Ovary (tissue), 9 donors: ENCODE data around the gene CELF2. TPM values are rescaled to one million over a fixed set of nuclear protein-coding genes. Genes with fewer than 3 reads are reported as not detected.
A peak's percentile ranks its signal among the peaks of the same experiment; 100 is the strongest.

Source experiments
- DNase-seq, 5 donors: peaks; one replicate each; pipeline ENCODE4 v3.0.0-alpha.2; 2019 to 2020
- H3K27ac ChIP-seq, 2 donors: fragments of 200-600 bp; one replicate each; pipeline versions ENCODE4 v1.5.1 to v1.8.0; 2019 to 2022
- H3K27me3 ChIP-seq: fragments of 200-600 bp; one replicate; pipeline ENCODE4 v1.8.0; 2022
- H3K36me3 ChIP-seq: fragments of 200-600 bp; sonication (generic); one replicate; pipeline ENCODE4 v1.5.1; 2019
- H3K4me1 ChIP-seq: one replicate; pipeline ENCODE4 v1.8.1; 2013; ENCODE audit warnings: mild to moderate bottlenecking, moderate library complexity; ENCODE audit not compliant: insufficient read depth
- H3K4me3 ChIP-seq: fragments of 200-600 bp; sonication (generic); one replicate; pipeline ENCODE4 v1.5.1; 2017
- H3K9me3 ChIP-seq, 2 donors: fragments of 200-600 bp in 1 of 2; sonication (generic) in 1 of 2; one replicate each; pipeline versions ENCODE4 v1.5.1 to v1.8.1; 2013 to 2019; ENCODE audit warnings: mild to moderate bottlenecking in 1 of 2, moderate library complexity in 1 of 2
- CTCF ChIP-seq, 3 donors: fragments of 450-650 bp in 2 of 3; fragments of 200-600 bp in 1 of 3; IDR thresholded peaks; one replicate each; pipeline versions ENCODE4 v1.5.1 to v1.8.0; 2016 to 2022; ENCODE audit warnings: antibody characterized with exemption in 3 of 3, mild to moderate bottlenecking in 1 of 3
- EP300 ChIP-seq: sonication (generic); formaldehyde crosslinking; IDR thresholded peaks from one replicate; pipeline ENCODE4 v1.6.1; 2017; ENCODE audit warnings: antibody characterized with exemption
- POLR2A ChIP-seq: fragments of 450-650 bp; IDR thresholded peaks from one replicate; pipeline ENCODE4 v1.6.1; 2017; ENCODE audit warnings: antibody characterized with exemption, mild to moderate bottlenecking, moderate library complexity
- WGBS, 3 donors: extraction: QIAGEN DNeasy Blood & Tissue Kit in 1 of 3; methylation state at CpG; one replicate each; pipeline versions ENCODE4 v1.1.5 to v1.1.7; 2013 to 2017; 5-methylcytosine and 5-hydroxymethylcytosine counted together
- intact Hi-C, 4 donors: fragments of 100-400 bp; cut with DNase I; formaldehyde crosslinking; loops; one replicate each; pipeline versions ENCODE4 v1.11.0 to v1.15.1; 2022 to 2023
- polyA plus RNA-seq, 2 donors: library from polyadenylated mRNA; stranded (reverse); fragments of 200-250 nt in 1 of 2; fragments of 350-450 nt in 1 of 2; fragmentation: Illumina TruSeq in 1 of 2; extraction: RNeasy Lipid Tissue Mini Kit (QIAGEN cat#74804) in 1 of 2; gene quantifications; one replicate each; pipeline ENCODE4 v1.2.3, GENCODE V29; 2013 to 2014
- total RNA-seq, 7 donors: library from RNA; depleted of rRNA in 2 of 7; stranded (reverse); fragments of >200 nt in 2 of 7; fragmentation: NEBNext Ultra II Directional in 3 of 7; extraction: Animal tissue kit (Norgen Biotek cat#: 25700) in 3 of 7; gene quantifications; one replicate each; pipeline versions ENCODE4 v1.1.0 to v1.2.4, GENCODE V29; 2016 to 2023
- donor health status: DM: no; HTN: no; CAD: no; lungs with moderate emphysema.
- donor health status: DM: no; HTN: no; CAD: no.
- donor health status: Bipolar disorder and iron deficiency.
- donor health status: DM: yes; HTN: yes; CAD: no.
- donor health status: DM: no; HTN: no; CAD: no.
- donor health status: DM: yes; HTN: yes; CAD: no.

Gene CELF2
- total and polyA plus RNA-seq, 9 donors, result 38.8 to 107 (median 69.0) TPM

- peaks cover 3% of the 10 kb centered on the region for H3K4me1 ChIP-seq
- WGBS, 3 donors, result 0 to 1% (median 1%) methylated on average over 38 of the region's 38 CpGs
- no peaks in the 10 kb centered on the region for H3K9me3 ChIP-seq
- TF ChIP-seq POLR2A, result no peak
- no peaks in the 10 kb centered on the region for H3K36me3 ChIP-seq
- H3K4me3 ChIP-seq, result peak overlapping the region; percentile 68
- H3K27me3 ChIP-seq, result no peaks in the 10 kb centered on the region
- peak; percentile 57 to 71 (median 66) for DNase-seq
- intact Hi-C loops, result no loop called here
- peak overlapping the region; percentile 78 to 83 for H3K27ac ChIP-seq
Observed at GRCh38 chr10:11164803-11165590, 147.3 kb downstream of the CELF2 start.

GRCh38 chr10:11165591-11166543, 148.2 kb downstream of the CELF2 start:
- H3K9me3 ChIP-seq, result no peaks in the 10 kb centered on the region
- H3K27ac ChIP-seq, result peak overlapping the region; percentile 78 to 83
- DNase-seq, result peak; percentile 75 to 86 (median 77)
- peak overlapping the region; percentile 68 for H3K4me3 ChIP-seq
- no peaks in the 10 kb centered on the region for H3K36me3 ChIP-seq
- intact Hi-C loops, result no loop called here
- WGBS, 3 donors, result 3 to 4% (median 3%) methylated on average over 37 to 44 of the region's 44 CpGs
- H3K4me1 ChIP-seq, result peaks cover 3% of the 10 kb centered on the region
- peak in 1 of 3 donors; percentile 38 for TF ChIP-seq CTCF (IDR thresholded peaks at IDR 0.05)
- peak; percentile 25 for TF ChIP-seq POLR2A
- TF ChIP-seq EP300, result no peak
- H3K27me3 ChIP-seq, result no peaks in the 10 kb centered on the region

GRCh38 chr10:11166550-11166949, 148.9 kb downstream of the CELF2 start:
- peak overlapping the region; percentile 68 for H3K4me3 ChIP-seq
- 66 to 78% (median 77%) methylated on average over 5 of the region's 5 CpGs for whole genome bisulfite sequencing, 3 donors

DNA sequence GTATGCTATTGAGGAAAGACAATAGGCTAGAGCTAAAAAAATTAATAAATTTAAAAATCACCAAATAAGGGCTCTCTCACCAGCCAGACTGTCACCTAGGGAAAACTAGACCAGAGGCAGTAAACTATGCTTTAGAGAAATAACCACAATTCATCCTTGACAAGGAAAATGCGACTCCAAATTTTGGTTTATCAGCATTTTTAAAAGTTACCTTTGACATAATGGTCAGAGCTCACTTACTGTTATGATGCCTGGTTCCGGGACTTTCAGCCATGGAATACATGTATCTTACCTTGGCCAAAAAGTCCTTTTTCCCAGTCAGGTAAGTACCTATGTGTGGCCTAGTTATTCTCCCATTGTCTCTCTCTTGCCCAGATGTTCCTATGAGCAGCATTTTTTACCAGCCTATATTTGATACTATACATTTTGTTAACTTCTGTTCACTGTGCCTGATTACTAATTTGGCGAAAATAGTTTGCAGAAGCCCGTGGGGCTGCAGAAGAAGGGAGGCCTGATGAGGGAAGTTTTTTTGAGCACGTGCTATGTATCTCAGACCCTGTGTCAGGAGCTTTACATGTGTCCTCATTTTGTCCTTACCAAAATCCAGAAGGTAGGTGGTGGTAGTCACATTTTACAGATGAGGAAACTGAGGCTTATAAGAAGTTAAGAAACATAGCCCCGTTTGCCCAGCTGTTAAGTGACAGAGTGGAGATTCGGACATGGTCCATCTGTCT, 149.7 kb downstream of the CELF2 start:
- Histone ChIP-seq H3K27ac (no peak overlapping the region), H3K36me3 (no peaks in the 10 kb centered on the region), H3K4me3 (no peak overlapping the region), H3K27me3 (no peaks in the 10 kb centered on the region), H3K9me3 (no peaks in the 10 kb centered on the region), H3K4me1 (peaks cover 5% of the 10 kb centered on the region)
- 88 to 93% (median 92%) methylated on average over 7 of the region's 7 CpGs for WGBS, 3 donors
- DNase-seq, result no peak
- intact Hi-C loops, result no loop called here
- TF ChIP-seq EP300 (no peak), POLR2A (no peak), CTCF (IDR thresholded peaks at IDR 0.05) (no peak)

More at GRCh38 chr10:11166550-11166949, 148.9 kb downstream of the CELF2 start:
- no peak for DNase-seq
- H3K36me3 ChIP-seq, result no peaks in the 10 kb centered on the region
- peaks cover 5% of the 10 kb centered on the region for H3K4me1 ChIP-seq
- H3K27ac ChIP-seq, result peak overlapping the region in 1 of 2 donors; percentile 83
- TF ChIP-seq CTCF (IDR thresholded peaks at IDR 0.05) (no peak), POLR2A (no peak), EP300 (no peak)
- no peaks in the 10 kb centered on the region for H3K9me3 ChIP-seq
- no peaks in the 10 kb centered on the region for H3K27me3 ChIP-seq
- intact Hi-C loops, result no loop called here
